Spleen (tissue), 11 donors: ENCODE results near the gene AGPS. TPM values are rescaled to one million over a fixed set of nuclear protein-coding genes. Genes with fewer than 3 reads are reported as not detected.

Source experiments
- DNase-seq: peaks from one replicate; pipeline ENCODE4 v3.0.0-alpha.2; 2020
- H3K27ac ChIP-seq, 8 donors: fragments of 200-600 bp; sonication (generic) in 7 of 8; 1 replicate in 4 of 8; 2 replicates in 4 of 8; pipeline versions ENCODE4 v1.5.0 to v1.8.0; 2016 to 2021; ENCODE audit warnings: inconsistent platforms in 4 of 8, mild to moderate bottlenecking in 4 of 8, moderate library complexity in 1 of 8
- H3K27me3 ChIP-seq, 7 donors: fragments of 200-600 bp; sonication (generic) in 6 of 7; replicated peaks in 1 of 7; 1 replicate in 4 of 7; 2 replicates in 3 of 7; pipeline versions ENCODE4 v1.5.0 to v1.8.0; 2016 to 2021; ENCODE audit warnings: inconsistent platforms in 3 of 7, mild to moderate bottlenecking in 1 of 7
- H3K36me3 ChIP-seq, 6 donors: fragments of 200-600 bp; sonication (generic) in 5 of 6; 1 replicate in 4 of 6; 2 replicates in 2 of 6; pipeline versions ENCODE4 v1.5.0 to v1.8.0; 2016 to 2021; ENCODE audit warnings: inconsistent platforms in 2 of 6
- H3K4me1 ChIP-seq, 6 donors: fragments of 200-600 bp; sonication (generic) in 5 of 6; 1 replicate in 3 of 6; 2 replicates in 3 of 6; pipeline versions ENCODE4 v1.5.0 to v1.8.0; 2016 to 2021; ENCODE audit warnings: inconsistent platforms in 3 of 6
- H3K4me3 ChIP-seq, 8 donors: fragments of 200-600 bp; sonication (generic) in 7 of 8; 1 replicate in 4 of 8; 2 replicates in 4 of 8; pipeline versions ENCODE4 v1.5.0 to v1.8.0; 2016 to 2021; ENCODE audit warnings: inconsistent platforms in 4 of 8, mild to moderate bottlenecking in 4 of 8, moderate library complexity in 2 of 8
- H3K9me3 ChIP-seq, 8 donors: fragments of 200-600 bp; sonication (generic) in 7 of 8; 1 replicate in 4 of 8; 2 replicates in 4 of 8; pipeline versions ENCODE4 v1.5.0 to v1.8.0; 2016 to 2021; ENCODE audit warnings: inconsistent platforms in 4 of 8
- CTCF ChIP-seq, 11 experiments: fragments of 200-600 bp in 7 of 11; fragments of 450-650 bp in 4 of 11; sonication (generic) in 4 of 11; IDR thresholded peaks in 8 of 11; conservative IDR thresholded peaks in 3 of 11; 1 replicate in 7 of 11; 2 replicates in 4 of 11; pipeline versions ENCODE4 v1.4.0 to v1.8.0; 2016 to 2021; ENCODE audit warnings: antibody characterized with exemption in 11 of 11, inconsistent platforms in 4 of 11, mild to moderate bottlenecking in 1 of 11
- POLR2A ChIP-seq, 3 donors: fragments of 450-650 bp; IDR thresholded peaks; one replicate each; pipeline ENCODE4 v1.5.1; 2017; ENCODE audit warnings: antibody characterized with exemption in 3 of 3, mild to moderate bottlenecking in 1 of 3
- POLR2AphosphoS5 ChIP-seq, 3 donors: sonication (generic); formaldehyde crosslinking; IDR thresholded peaks; one replicate each; pipeline ENCODE4 v1.5.1; 2017; ENCODE audit warnings: antibody characterized with exemption in 3 of 3
- WGBS, 5 donors: extraction: QIAGEN DNeasy Blood & Tissue Kit in 3 of 5; methylation state at CpG; one replicate each; pipeline versions ENCODE4 v1.1.5 to v1.1.7; 2013 to 2018; 5-methylcytosine and 5-hydroxymethylcytosine counted together
- intact Hi-C: fragments of 100-400 bp; cut with DNase I; formaldehyde crosslinking; loops from one replicate; pipeline ENCODE4 v1.15.0; 2023; ENCODE audit warnings: low total_unique reads
- polyA plus RNA-seq, 3 donors: library from polyadenylated mRNA; stranded (reverse); fragments of 200-250 nt; gene quantifications; one replicate each; pipeline ENCODE4 v1.2.1, GENCODE V29; 2013
- total RNA-seq, 7 donors: library from RNA; depleted of rRNA in 3 of 7; stranded (reverse); fragments of >200 nt in 3 of 7; fragmentation: NEBNext Ultra II Directional in 4 of 7; extraction: Animal tissue kit (Norgen Biotek cat#: 25700) in 4 of 7; gene quantifications; one replicate each; pipeline versions ENCODE4 v1.1.0 to v1.2.1, GENCODE V29; 2016 to 2021
- donor health status: healthy with polysubstance abuse.
- donor health status: DM: no; HTN: no; CAD: no; lungs with moderate emphysema.
- donor health status: DM: no; HTN: no; CAD: no.
- donor health status: Bipolar disorder and iron deficiency.
- donor health status: healthy.
- donor health status: DM: no; HTN: no; CAD: no.
- donor health status: DM: yes; HTN: yes; CAD: no.

The AGPS gene
- total and polyA plus RNA-seq, 10 donors = 3.3 to 44.5 (median 28.2) TPM

DNA sequence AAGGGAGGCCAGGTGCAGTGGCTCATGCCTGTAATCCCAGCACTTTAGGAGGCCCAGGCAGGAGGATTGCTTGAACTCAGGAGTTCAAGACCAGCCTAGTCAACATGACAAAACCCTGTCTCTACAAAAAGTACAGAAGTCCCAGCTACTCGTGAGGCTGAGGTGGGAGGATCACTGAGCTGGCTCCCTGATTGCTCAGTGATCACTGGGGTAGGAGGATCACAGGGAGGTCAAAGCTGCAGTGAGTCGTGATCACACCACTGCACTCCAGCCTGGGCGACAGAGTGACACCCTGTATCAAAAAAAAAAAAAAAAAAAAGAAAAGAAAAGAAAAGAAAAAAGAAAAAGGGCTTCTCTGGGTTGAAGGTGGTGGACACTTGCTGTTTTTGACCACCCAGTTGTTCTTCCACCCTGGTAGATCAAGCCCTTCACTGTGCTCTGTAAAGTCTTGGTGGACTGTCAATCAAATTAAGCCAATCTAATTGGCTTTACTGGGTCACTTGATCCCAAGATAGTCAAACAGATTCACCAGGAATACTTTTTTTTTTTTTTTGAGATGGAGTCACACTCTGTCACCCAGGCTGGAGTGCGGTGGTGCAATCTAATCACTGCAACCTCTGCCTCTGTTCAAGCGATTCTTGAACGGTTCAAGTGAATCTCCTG lies 191.6 kb downstream of the AGPS start:
- no peaks in the 10 kb centered on the region for H3K36me3 ChIP-seq
- no peaks in the 10 kb centered on the region for H3K27me3 ChIP-seq
- H3K27ac ChIP-seq = no peak overlapping the region
- no peak overlapping the region for H3K4me3 ChIP-seq
- intact Hi-C loops = no loop called here
- WGBS, 5 donors = 90 to 94% (median 91%) methylated on average over 6 of the region's 6 CpGs
- H3K4me1 ChIP-seq = no peaks in the 10 kb centered on the region
- no peak for DNase-seq
- no peak for TF ChIP-seq CTCF (IDR thresholded peaks at IDR 0.05 in 8 of 11, conservative IDR thresholded peaks at IDR 0.05 in 3 of 11)
- TF ChIP-seq POLR2AphosphoS5 (IDR thresholded peaks at IDR 0.05) = no peak
- TF ChIP-seq POLR2A (IDR thresholded peaks at IDR 0.05) = no peak
- no peaks in the 10 kb centered on the region for H3K9me3 ChIP-seq

GRCh38 chr2:177585234-177585863 lies 192.8 kb downstream of the AGPS start:
- H3K27me3 ChIP-seq = no peaks in the 10 kb centered on the region
- WGBS, 5 donors = 86 to 95% (median 93%) methylated on average over 5 of the region's 5 CpGs
- no peak for DNase-seq
- TF ChIP-seq POLR2A (IDR thresholded peaks at IDR 0.05) (no peak), CTCF (IDR thresholded peaks at IDR 0.05 in 8 of 11, conservative IDR thresholded peaks at IDR 0.05 in 3 of 11) (no peak), POLR2AphosphoS5 (IDR thresholded peaks at IDR 0.05) (no peak)
- no peak overlapping the region for H3K4me3 ChIP-seq
- no peaks in the 10 kb centered on the region for H3K36me3 ChIP-seq
- intact Hi-C loops = no loop called here
- H3K27ac ChIP-seq = no peak overlapping the region
- H3K9me3 ChIP-seq = no peaks in the 10 kb centered on the region
- no peaks in the 10 kb centered on the region for H3K4me1 ChIP-seq

DNA sequence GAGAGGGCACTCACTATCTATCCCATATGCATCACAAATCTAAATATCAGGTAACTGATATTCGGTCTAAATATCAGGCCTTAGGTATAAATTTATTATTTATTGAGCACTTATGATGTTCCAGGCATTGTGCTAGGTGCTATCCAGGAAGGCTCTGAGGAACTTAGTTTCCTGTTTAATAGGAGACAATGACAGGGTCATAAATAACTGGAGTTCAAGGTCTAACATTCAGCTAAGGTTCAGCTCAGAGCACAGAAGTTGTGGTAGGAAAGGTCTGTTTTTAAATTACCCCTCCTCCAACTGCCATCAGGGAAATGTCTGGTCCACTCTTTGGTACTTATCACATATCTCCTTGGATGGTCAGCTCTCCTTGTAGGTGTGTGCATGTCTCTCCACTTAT lies 193.6 kb downstream of the AGPS start:
- intact Hi-C loops = no loop called here
- Histone ChIP-seq H3K4me1 (no peaks in the 10 kb centered on the region), H3K27ac (no peak overlapping the region), H3K9me3 (no peaks in the 10 kb centered on the region), H3K4me3 (no peak overlapping the region), H3K27me3 (no peaks in the 10 kb centered on the region), H3K36me3 (no peaks in the 10 kb centered on the region)
- WGBS, 5 donors = 31 to 58% (median 38%) methylated on average over 1 of the region's 1 CpG
- TF ChIP-seq POLR2A (IDR thresholded peaks at IDR 0.05) (no peak), POLR2AphosphoS5 (IDR thresholded peaks at IDR 0.05) (no peak), CTCF (IDR thresholded peaks at IDR 0.05 in 8 of 11, conservative IDR thresholded peaks at IDR 0.05 in 3 of 11) (no peak)
- DNase-seq = no peak

DNA sequence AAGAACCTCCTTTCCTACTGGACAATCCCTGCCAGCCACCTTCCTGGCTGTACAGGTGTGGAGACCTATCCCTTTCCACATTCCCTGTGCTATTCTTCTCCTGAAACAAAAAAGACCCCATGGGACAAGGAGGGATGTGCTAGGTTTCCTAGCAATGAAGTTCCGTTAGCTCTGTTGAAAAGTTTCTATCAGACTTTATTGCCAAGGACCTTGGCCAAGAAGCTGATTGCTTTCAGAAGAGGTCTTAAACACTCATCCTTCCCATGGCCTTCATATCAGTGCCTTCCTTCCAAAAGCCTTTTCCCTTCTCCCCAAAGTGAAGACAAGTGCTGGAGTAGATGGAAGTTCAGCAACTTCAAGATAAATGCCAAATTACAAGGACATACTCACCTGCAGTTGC lies 194.8 kb downstream of the AGPS start:
- Histone ChIP-seq H3K4me3 (no peak overlapping the region), H3K36me3 (no peaks in the 10 kb centered on the region), H3K4me1 (no peaks in the 10 kb centered on the region), H3K27me3 (no peaks in the 10 kb centered on the region), H3K27ac (no peak overlapping the region), H3K9me3 (no peaks in the 10 kb centered on the region)
- no peak for DNase-seq
- 88 to 97% (median 91%) methylated on average over 1 of the region's 1 CpG for WGBS, 5 donors
- TF ChIP-seq POLR2A (IDR thresholded peaks at IDR 0.05) (no peak), CTCF (IDR thresholded peaks at IDR 0.05 in 8 of 11, conservative IDR thresholded peaks at IDR 0.05 in 3 of 11) (no peak), POLR2AphosphoS5 (IDR thresholded peaks at IDR 0.05) (no peak)
- intact Hi-C loops = no loop called here
